DOHH2 (cell line): Measurements from ENCODE around the gene WWP2.

Experiments
- H3F3A ChIP-seq: fragments of 200-600 bp; sonication (generic), shearing (Covaris generic); 2 replicates; pipeline ENCODE4 v1.6.0; 2016; ENCODE audit warnings: antibody characterized with exemption, mild to moderate bottlenecking; ENCODE audit not compliant: control insufficient read depth, insufficient read depth
- H3K27ac ChIP-seq: fragments of 200-600 bp; sonication (generic); 2 replicates; pipeline ENCODE4 v1.5.1; 2014; ENCODE audit warnings: low read depth, mild to moderate bottlenecking, low read length, moderate library complexity
- H3K27me3 ChIP-seq: fragments of 200-600 bp; sonication (generic); 2 replicates; pipeline ENCODE4 v1.6.1; 2014; ENCODE audit warnings: mild to moderate bottlenecking, low read length, mixed read lengths; ENCODE audit not compliant: control insufficient read depth
- H3K36me3 ChIP-seq: fragments of 200-600 bp; sonication (generic); 2 replicates; pipeline ENCODE4 v1.6.1; 2014; ENCODE audit warnings: mild to moderate bottlenecking, low read length, moderate library complexity, mixed read lengths; ENCODE audit not compliant: control insufficient read depth
- H3K4me1 ChIP-seq: fragments of 200-600 bp; sonication (generic); 2 replicates; pipeline ENCODE4 v1.6.1; 2014; ENCODE audit warnings: mild to moderate bottlenecking, low read length, mixed read lengths; ENCODE audit not compliant: control insufficient read depth
- H3K4me2 ChIP-seq: fragments of 200-600 bp; sonication (generic); 2 replicates; pipeline ENCODE4 v1.6.0; 2014; ENCODE audit warnings: mild to moderate bottlenecking, low read length, moderate library complexity
- H3K4me3 ChIP-seq: fragments of 200-600 bp; sonication (generic); 2 replicates; pipeline ENCODE4 v1.5.1; 2014; ENCODE audit warnings: mild to moderate bottlenecking, low read length, mixed read lengths
- H3K79me2 ChIP-seq: fragments of 200-600 bp; sonication (generic); 2 replicates; pipeline ENCODE4 v1.6.1; 2014; ENCODE audit warnings: mild to moderate bottlenecking, low read length, mixed read lengths; ENCODE audit not compliant: control insufficient read depth
- H3K9me2 ChIP-seq: fragments of 200-600 bp; sonication (generic); replicated peaks from 2 replicates; pipeline ENCODE4 v1.6.1; 2014; ENCODE audit warnings: mild to moderate bottlenecking, low read length, mixed read lengths; ENCODE audit not compliant: control insufficient read depth
- H3K9me3 ChIP-seq: fragments of 200-600 bp; sonication (generic); 2 replicates; pipeline ENCODE4 v1.6.1; 2014; ENCODE audit warnings: antibody characterized with exemption, low read length, mixed read lengths; ENCODE audit not compliant: control insufficient read depth, insufficient read depth
- H4K20me1 ChIP-seq: fragments of 200-600 bp; sonication (generic); 2 replicates; pipeline ENCODE4 v1.6.0; 2014; ENCODE audit warnings: low read depth, mild to moderate bottlenecking, antibody characterized with exemption, low read length, moderate library complexity; ENCODE audit not compliant: control insufficient read depth, insufficient read depth
- EZH2phosphoT487 ChIP-seq: fragments of 200-600 bp; sonication (generic); IDR thresholded peaks from 2 replicates; pipeline ENCODE4 v1.6.1; 2017; ENCODE audit warnings: borderline replicate concordance, mild to moderate bottlenecking, antibody characterized with exemption, low read length, moderate library complexity, mixed read lengths
- TF ChIP-seq, protein P1 (sequence below): fragments of 200-600 bp; sonication (generic); IDR thresholded peaks from one replicate; pipeline ENCODE4 v1.5.1; 2014; ENCODE audit warnings: antibody characterized with exemption, mild to moderate bottlenecking, low read depth, low read length; ENCODE audit not compliant: poor library complexity, severe bottlenecking

The WWP2 gene

DNA sequence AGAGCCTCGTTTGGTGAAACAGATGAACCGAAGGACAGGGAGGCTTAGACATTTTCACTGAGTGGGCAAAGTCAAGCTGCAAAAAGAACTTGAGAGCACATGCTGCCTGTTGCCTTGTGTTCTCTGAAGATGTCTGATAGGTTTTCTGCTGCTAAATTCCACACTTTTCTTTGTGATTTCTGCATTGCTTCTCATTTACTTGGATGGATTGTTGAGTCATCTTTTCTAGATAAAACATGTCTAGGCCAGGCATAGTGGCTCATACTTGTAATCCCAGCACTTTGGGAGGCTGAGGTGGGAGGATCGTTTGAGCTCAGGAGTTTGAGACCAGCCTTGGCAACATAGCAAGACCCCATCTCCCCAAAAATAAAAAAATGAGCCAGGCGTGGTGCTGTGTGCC lies 108.6 kb downstream of the WWP2 start:
- Histone ChIP-seq H3K4me2 (no peak overlapping the region), H3K4me1 (no peaks in the 10 kb centered on the region), H3K4me3 (no peak overlapping the region), H3K9me2 (no peaks in the 10 kb centered on the region), H3K27ac (no peak overlapping the region), H3K79me2 (no peaks in the 10 kb centered on the region), H3K27me3 (no peaks in the 10 kb centered on the region), H3K36me3 (peaks cover 27% of the 10 kb centered on the region), H3F3A (no peaks in the 10 kb centered on the region), H4K20me1 (no peaks in the 10 kb centered on the region), H3K9me3 (no peaks in the 10 kb centered on the region)
- TF ChIP-seq EZH2phosphoT487, result no peak
- TF ChIP-seq, protein P1, sequence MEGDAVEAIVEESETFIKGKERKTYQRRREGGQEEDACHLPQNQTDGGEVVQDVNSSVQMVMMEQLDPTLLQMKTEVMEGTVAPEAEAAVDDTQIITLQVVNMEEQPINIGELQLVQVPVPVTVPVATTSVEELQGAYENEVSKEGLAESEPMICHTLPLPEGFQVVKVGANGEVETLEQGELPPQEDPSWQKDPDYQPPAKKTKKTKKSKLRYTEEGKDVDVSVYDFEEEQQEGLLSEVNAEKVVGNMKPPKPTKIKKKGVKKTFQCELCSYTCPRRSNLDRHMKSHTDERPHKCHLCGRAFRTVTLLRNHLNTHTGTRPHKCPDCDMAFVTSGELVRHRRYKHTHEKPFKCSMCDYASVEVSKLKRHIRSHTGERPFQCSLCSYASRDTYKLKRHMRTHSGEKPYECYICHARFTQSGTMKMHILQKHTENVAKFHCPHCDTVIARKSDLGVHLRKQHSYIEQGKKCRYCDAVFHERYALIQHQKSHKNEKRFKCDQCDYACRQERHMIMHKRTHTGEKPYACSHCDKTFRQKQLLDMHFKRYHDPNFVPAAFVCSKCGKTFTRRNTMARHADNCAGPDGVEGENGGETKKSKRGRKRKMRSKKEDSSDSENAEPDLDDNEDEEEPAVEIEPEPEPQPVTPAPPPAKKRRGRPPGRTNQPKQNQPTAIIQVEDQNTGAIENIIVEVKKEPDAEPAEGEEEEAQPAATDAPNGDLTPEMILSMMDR, result no peak

DNA sequence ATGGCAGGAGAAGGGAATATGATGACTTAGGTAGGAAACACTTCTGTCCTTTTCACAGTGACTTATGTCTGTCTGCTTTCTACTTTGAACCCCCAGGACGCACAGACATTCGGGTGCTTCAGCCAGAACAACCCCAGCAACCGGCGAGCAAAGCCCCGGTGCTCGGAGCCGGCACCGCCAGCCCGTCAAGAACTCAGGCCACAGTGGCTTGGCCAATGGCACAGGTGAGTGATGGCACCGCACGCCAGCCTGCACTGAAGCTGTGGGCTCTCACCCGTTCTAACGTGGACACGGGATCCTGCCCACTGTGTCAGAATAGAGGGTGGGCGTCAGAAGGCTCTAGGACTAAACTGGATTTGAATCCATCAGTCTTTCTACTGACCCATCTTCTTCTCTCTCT lies 109.6 kb downstream of the WWP2 start:
- H3K4me2 ChIP-seq, result no peak overlapping the region
- no peaks in the 10 kb centered on the region for H3K9me2 ChIP-seq
- no peak overlapping the region for H3K4me3 ChIP-seq
- no peaks in the 10 kb centered on the region for H3K27me3 ChIP-seq
- H3K4me1 ChIP-seq, result no peaks in the 10 kb centered on the region
- H3K36me3 ChIP-seq, result peaks cover 32% of the 10 kb centered on the region
- no peaks in the 10 kb centered on the region for H3F3A ChIP-seq
- H3K79me2 ChIP-seq, result no peaks in the 10 kb centered on the region
- TF ChIP-seq EZH2phosphoT487, result no peak
- TF ChIP-seq, protein P1, result no peak
- no peaks in the 10 kb centered on the region for H3K9me3 ChIP-seq
- no peaks in the 10 kb centered on the region for H4K20me1 ChIP-seq
- H3K27ac ChIP-seq, result no peak overlapping the region

DNA sequence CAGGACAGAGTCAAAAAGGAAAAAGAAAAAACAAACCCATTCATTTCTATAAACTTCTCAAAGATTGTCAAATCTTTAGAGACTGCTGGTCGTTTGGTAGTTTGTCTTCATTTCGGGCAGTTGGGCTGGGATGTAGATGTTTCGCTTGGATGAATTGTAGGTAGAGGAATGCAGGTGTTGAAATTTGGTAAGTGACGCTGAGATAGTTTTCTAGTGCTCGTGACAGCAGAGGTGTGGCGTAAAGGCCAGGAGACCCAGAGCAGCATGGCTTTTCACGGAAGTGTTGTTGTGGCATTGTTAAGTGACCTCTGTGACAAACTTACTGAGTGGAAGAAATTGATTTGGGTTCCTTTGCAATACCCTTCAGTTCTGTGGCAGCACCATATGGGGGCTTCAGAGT lies 110.8 kb downstream of the WWP2 start:
- no peak overlapping the region for H3K4me2 ChIP-seq
- no peak overlapping the region for H3K4me3 ChIP-seq
- peaks cover 39% of the 10 kb centered on the region for H3K36me3 ChIP-seq
- no peaks in the 10 kb centered on the region for H3K9me2 ChIP-seq
- H3K27me3 ChIP-seq, result no peaks in the 10 kb centered on the region
- no peak for TF ChIP-seq EZH2phosphoT487
- TF ChIP-seq, protein P1, result no peak
- H3F3A ChIP-seq, result no peaks in the 10 kb centered on the region
- H3K27ac ChIP-seq, result no peak overlapping the region
- H3K4me1 ChIP-seq, result no peaks in the 10 kb centered on the region
- H4K20me1 ChIP-seq, result no peaks in the 10 kb centered on the region
- no peaks in the 10 kb centered on the region for H3K9me3 ChIP-seq
- H3K79me2 ChIP-seq, result no peaks in the 10 kb centered on the region

DNA sequence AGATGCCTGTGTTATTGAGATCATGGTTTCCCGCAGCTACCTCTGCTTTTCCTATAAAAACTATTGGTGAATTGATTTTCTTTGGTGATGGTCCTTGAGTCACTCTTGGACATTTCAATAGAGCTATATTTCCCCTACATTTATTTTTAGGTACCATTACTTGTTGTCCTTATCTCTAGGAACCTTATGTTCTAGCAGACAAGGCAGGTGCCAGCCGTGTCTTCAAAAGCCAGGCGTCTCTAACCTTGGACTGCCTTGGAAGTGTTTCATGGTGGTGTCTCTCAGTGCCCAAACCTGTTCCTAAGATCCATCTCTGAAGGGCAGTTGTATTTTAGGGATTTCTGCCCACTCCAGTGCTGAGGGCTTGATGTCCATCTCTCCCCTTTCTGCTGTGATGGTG lies 111.7 kb downstream of the WWP2 start:
- no peak overlapping the region for H3K4me3 ChIP-seq
- no peaks in the 10 kb centered on the region for H3K4me1 ChIP-seq
- no peak overlapping the region for H3K27ac ChIP-seq
- no peaks in the 10 kb centered on the region for H3F3A ChIP-seq
- H4K20me1 ChIP-seq, result no peaks in the 10 kb centered on the region
- H3K9me2 ChIP-seq, result no peaks in the 10 kb centered on the region
- no peaks in the 10 kb centered on the region for H3K27me3 ChIP-seq
- no peaks in the 10 kb centered on the region for H3K9me3 ChIP-seq
- TF ChIP-seq, protein P1, result no peak
- TF ChIP-seq EZH2phosphoT487, result no peak
- H3K36me3 ChIP-seq, result peaks cover 39% of the 10 kb centered on the region
- no peaks in the 10 kb centered on the region for H3K79me2 ChIP-seq
- H3K4me2 ChIP-seq, result no peak overlapping the region
